Spleen (tissue), 7 donors: ENCODE results near the gene TRIM26.

Experiments
- POLR2A ChIP-seq, 3 donors: fragments of 450-650 bp; IDR thresholded peaks; one replicate each; pipeline ENCODE4 v1.5.1; 2017; ENCODE audit warnings: antibody characterized with exemption in 3 of 3, mild to moderate bottlenecking in 1 of 3
- POLR2AphosphoS5 ChIP-seq, 3 donors: sonication (generic); formaldehyde crosslinking; IDR thresholded peaks; one replicate each; pipeline ENCODE4 v1.5.1; 2017; ENCODE audit warnings: antibody characterized with exemption in 3 of 3
- TF ChIP-seq, protein P1 (sequence below), 11 experiments: fragments of 200-600 bp in 7 of 11; fragments of 450-650 bp in 4 of 11; sonication (generic) in 4 of 11; IDR thresholded peaks in 8 of 11; conservative IDR thresholded peaks in 3 of 11; 1 replicate in 7 of 11; 2 replicates in 4 of 11; pipeline versions ENCODE4 v1.4.0 to v1.8.0; 2016 to 2021; ENCODE audit warnings: antibody characterized with exemption in 11 of 11, inconsistent platforms in 4 of 11, mild to moderate bottlenecking in 1 of 11
- donor health status: DM: no; HTN: no; CAD: no; lungs with moderate emphysema.
- donor health status: DM: no; HTN: no; CAD: no.
- donor health status: DM: no; HTN: no; CAD: no.

DNA sequence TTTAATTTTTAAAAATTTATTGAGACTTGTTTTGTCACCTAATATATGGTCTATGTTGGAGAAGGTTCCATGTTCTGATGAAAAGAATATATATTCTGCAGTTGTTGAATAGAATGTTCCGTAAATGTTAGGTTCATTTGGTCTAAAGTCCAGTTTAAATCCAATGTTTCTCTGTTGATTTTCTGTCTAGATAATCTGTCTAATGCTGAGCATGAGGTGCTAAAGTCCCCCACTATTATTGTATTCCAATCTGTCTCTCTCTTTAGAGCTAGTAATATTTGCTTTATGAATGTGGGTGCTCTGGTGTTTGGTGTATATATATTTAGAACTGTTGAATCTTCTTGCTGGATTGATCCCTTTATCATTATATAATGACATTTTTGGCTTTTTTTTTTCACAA, 34.4 kb downstream of the TRIM26 start:
- TF ChIP-seq, protein P1, sequence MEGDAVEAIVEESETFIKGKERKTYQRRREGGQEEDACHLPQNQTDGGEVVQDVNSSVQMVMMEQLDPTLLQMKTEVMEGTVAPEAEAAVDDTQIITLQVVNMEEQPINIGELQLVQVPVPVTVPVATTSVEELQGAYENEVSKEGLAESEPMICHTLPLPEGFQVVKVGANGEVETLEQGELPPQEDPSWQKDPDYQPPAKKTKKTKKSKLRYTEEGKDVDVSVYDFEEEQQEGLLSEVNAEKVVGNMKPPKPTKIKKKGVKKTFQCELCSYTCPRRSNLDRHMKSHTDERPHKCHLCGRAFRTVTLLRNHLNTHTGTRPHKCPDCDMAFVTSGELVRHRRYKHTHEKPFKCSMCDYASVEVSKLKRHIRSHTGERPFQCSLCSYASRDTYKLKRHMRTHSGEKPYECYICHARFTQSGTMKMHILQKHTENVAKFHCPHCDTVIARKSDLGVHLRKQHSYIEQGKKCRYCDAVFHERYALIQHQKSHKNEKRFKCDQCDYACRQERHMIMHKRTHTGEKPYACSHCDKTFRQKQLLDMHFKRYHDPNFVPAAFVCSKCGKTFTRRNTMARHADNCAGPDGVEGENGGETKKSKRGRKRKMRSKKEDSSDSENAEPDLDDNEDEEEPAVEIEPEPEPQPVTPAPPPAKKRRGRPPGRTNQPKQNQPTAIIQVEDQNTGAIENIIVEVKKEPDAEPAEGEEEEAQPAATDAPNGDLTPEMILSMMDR (IDR thresholded peaks at IDR 0.05 in 8 of 11, conservative IDR thresholded peaks at IDR 0.05 in 3 of 11), result no peak
- TF ChIP-seq POLR2A (IDR thresholded peaks at IDR 0.05) (no peak), POLR2AphosphoS5 (IDR thresholded peaks at IDR 0.05) (no peak)
